WTC11 (cell line): ENCODE results near the gene OR6A2. TPM values are rescaled to one million over a fixed set of nuclear protein-coding genes. Genes with fewer than 3 reads are reported as not detected.

Experiments used
- total RNA-seq: library from RNA; stranded (reverse); gene quantifications from 3 replicates; pipeline ENCODE4 v1.2.3, GENCODE V29; 2021

OR6A2 gene
- total RNA-seq, 1 experiment from 2014 or later, result 0.07 TPM

Other genes with a start within 250 kb of the OR6A2 start
- 12.5 to 15.0 TPM (median 14.6 TPM) in 3 replicates for gene RRP8, start 196.1 kb downstream of the OR6A2 start, total RNA-seq
- gene ILK, start 195.9 kb downstream of the OR6A2 start, total RNA-seq, result 97.7 to 112 TPM (median 110 TPM) in 3 replicates
- 165 to 186 TPM (median 178 TPM) in 3 replicates for gene TAF10, start 187.5 kb downstream of the OR6A2 start, total RNA-seq
- gene TPP1, start 180.3 kb downstream of the OR6A2 start, total RNA-seq, result 36.2 to 51.4 TPM (median 44.8 TPM) in 3 replicates
- 11.5 to 14.2 TPM (median 12.6 TPM) in 3 replicates for gene DCHS1, start 143.9 kb downstream of the OR6A2 start, total RNA-seq
- gene MRPL17, start 116.3 kb downstream of the OR6A2 start, total RNA-seq, result 68.1 to 77.1 TPM (median 70.1 TPM) in 3 replicates
- gene OR2AG2, start 27.7 kb downstream of the OR6A2 start, total RNA-seq, result 0.09 to 0.21 TPM (median 0.17 TPM) in 3 replicates
- not detected in 3 replicates for gene OR2AG1, start 16.7 kb downstream of the OR6A2 start, total RNA-seq
- not detected in 3 replicates for gene OR10A5, start 46.0 kb upstream of the OR6A2 start, total RNA-seq
- gene OR10A2, start 63.4 kb upstream of the OR6A2 start, total RNA-seq, result not detected in 3 replicates
- gene OR10A4, start 76.9 kb upstream of the OR6A2 start, total RNA-seq, result not detected in 3 replicates
- 0.16 to 0.26 TPM (median 0.23 TPM) in 3 replicates for gene OR2D2, start 92.8 kb upstream of the OR6A2 start, total RNA-seq
- not detected in 3 replicates for gene OR2D3, start 121.3 kb upstream of the OR6A2 start, total RNA-seq
- 13.8 to 15.8 TPM (median 14.1 TPM) in 3 replicates for gene ZNF215, start 126.7 kb upstream of the OR6A2 start, total RNA-seq
- gene ZNF214, start 220.7 kb upstream of the OR6A2 start, total RNA-seq, result 3.5 to 4.1 TPM (median 4.0 TPM) in 3 replicates
- gene NLRP14, start 220.8 kb upstream of the OR6A2 start, total RNA-seq, result 0.05 to 0.16 TPM (median 0.07 TPM) in 3 replicates